HCT116 (cell line): Measurements from ENCODE around the gene PCDH15. TPM values are rescaled to one million over a fixed set of nuclear protein-coding genes. Genes with fewer than 3 reads are reported as not detected.

Experiments used
- ATAC-seq: fragments of 200-7000 bp; cut with Tn5 transposase; 2 replicates; pipeline ENCODE4 v1.9.1; 2020; ENCODE audit warnings: mild to moderate bottlenecking, moderate library complexity
- BruUV-seq: library from RNA; stranded (reverse); fragments of 400-500 nt; replicated peaks from 2 replicates; lab custom pipeline; 2021; lab: Mats Ljungman, UMichigan
- CTCF ChIA-PET: fragments of 300-600 bp; sonication (Branson Sonifier 250); formaldehyde crosslinking; loops from one replicate; lab custom pipeline; 2021; ENCODE audit warnings: antibody characterized with exemption; lab: Charles Lee
- POLR2A ChIA-PET: fragments of 300-600, 350-600 bp; sonication (Branson Sonifier 250); formaldehyde crosslinking; loops from one replicate; lab custom pipeline; 2021; ENCODE audit warnings: antibody characterized with exemption; lab: Charles Lee
- RAD21 ChIA-PET, 2 experiments: fragments of 300-600 bp; sonication (Branson Sonifier 250); formaldehyde crosslinking; loops; one replicate each; lab custom pipeline; 2023; ENCODE audit warnings: low total read pairs in 2 of 2; ENCODE audit not compliant: uncharacterized antibody in 2 of 2, unreplicated experiment in 2 of 2, low non-redundant PET in 1 of 2; lab: Charles Lee
- DNase-seq: peaks from one replicate; pipeline ENCODE4 v3.0.0-alpha.2; 2010; ENCODE audit warnings: low read depth, low spot score
- H2AFZ ChIP-seq: fragments of 200-600 bp; shearing (Covaris generic), sonication (generic); 2 replicates; pipeline ENCODE4 v1.6.1; 2017; ENCODE audit warnings: low read depth, mixed run types, mixed read lengths, antibody characterized with exemption, low read length; ENCODE audit not compliant: poor library complexity, severe bottlenecking
- H3K27ac ChIP-seq: 2 replicates; pipeline ENCODE4 v1.5.1; 2012; ENCODE audit warnings: low read depth, low read length
- H3K27me3 ChIP-seq: fragments of 200-600 bp; sonication (generic); 2 replicates; pipeline ENCODE4 v1.6.1; 2016; ENCODE audit warnings: mixed run types, low read length, mixed read lengths; ENCODE audit not compliant: insufficient read depth
- H3K36me3 ChIP-seq, 2 experiments: fragments of 200-500 bp in 1 of 2; fragments of 200-600 bp in 1 of 2; sonication (Bioruptor generic) in 1 of 2; sonication (generic) in 1 of 2; 2 replicates each; pipeline versions ENCODE4 v1.5.1 to v1.6.1; 2014 to 2016; ENCODE audit warnings: low read length in 2 of 2, inconsistent platforms in 1 of 2, mixed read lengths in 1 of 2, mixed run types in 1 of 2; ENCODE audit not compliant: insufficient read depth in 2 of 2, control insufficient read depth in 1 of 2
- H3K4me1 ChIP-seq, 2 experiments: fragments of 200-600 bp in 1 of 2; sonication (generic) in 1 of 2; 2 replicates each; pipeline versions ENCODE4 v1.5.1 to v1.6.1; 2012 to 2017; ENCODE audit warnings: low read length in 2 of 2, inconsistent platforms in 1 of 2, mild to moderate bottlenecking in 1 of 2, mixed read lengths in 1 of 2, mixed run types in 1 of 2, moderate library complexity in 1 of 2; ENCODE audit not compliant: insufficient read depth in 2 of 2, control insufficient read depth in 1 of 2
- H3K4me2 ChIP-seq: fragments of 200-600 bp; sonication (generic); 2 replicates; pipeline ENCODE4 v1.6.1; 2017; ENCODE audit warnings: mixed run types, low read length, mixed read lengths
- H3K4me3 ChIP-seq, 2 experiments: fragments of 200-600 bp in 1 of 2; sonication (generic) in 1 of 2; replicated peaks in 1 of 2; 2 replicates each; pipeline ENCODE4 v1.5.1; 2011 to 2016; ENCODE audit warnings: low read length in 2 of 2, control low read depth in 1 of 2, low read depth in 1 of 2, mild to moderate bottlenecking in 1 of 2, mixed read lengths in 1 of 2, mixed run types in 1 of 2
- H3K79me2 ChIP-seq: fragments of 200-600 bp; sonication (generic); 2 replicates; pipeline ENCODE4 v1.6.1; 2017; ENCODE audit warnings: mild to moderate bottlenecking, mixed run types, low read length, moderate library complexity, mixed read lengths; ENCODE audit not compliant: insufficient read depth
- H3K9ac ChIP-seq: fragments of 200-600 bp; sonication (generic); 2 replicates; pipeline ENCODE4 v1.6.1; 2016; ENCODE audit warnings: low read length, mixed read lengths
- H3K9me2 ChIP-seq: fragments of 200-600 bp; sonication (generic), shearing (Covaris generic); 2 replicates; pipeline ENCODE4 v1.6.1; 2017; ENCODE audit warnings: mixed run types, mild to moderate bottlenecking, moderate library complexity; ENCODE audit not compliant: insufficient read depth
- H3K9me3 ChIP-seq, 2 experiments: fragments of 200-500 bp in 1 of 2; fragments of 200-600 bp in 1 of 2; sonication (Bioruptor generic) in 1 of 2; sonication (generic) in 1 of 2; 2 replicates each; pipeline ENCODE4 v1.6.1; 2014 to 2017; ENCODE audit warnings: low read length in 2 of 2, mixed read lengths in 2 of 2, inconsistent platforms in 1 of 2, low read depth in 1 of 2, mild to moderate bottlenecking in 1 of 2, mixed run types in 1 of 2, moderate library complexity in 1 of 2; ENCODE audit not compliant: control insufficient read depth in 1 of 2, insufficient read depth in 1 of 2
- H4K20me1 ChIP-seq: fragments of 200-600 bp; sonication (generic), shearing (Covaris generic); 2 replicates; pipeline ENCODE4 v1.6.1; 2017; ENCODE audit warnings: mixed run types, mild to moderate bottlenecking, moderate library complexity; ENCODE audit not compliant: insufficient read depth
- CBX3 ChIP-seq: IDR thresholded peaks from 2 replicates; pipeline ENCODE4 v1.6.1; 2012; ENCODE audit warnings: low read depth
- CEBPB ChIP-seq: IDR thresholded peaks from 2 replicates; pipeline ENCODE4 v1.6.1; 2012; ENCODE audit warnings: low read depth
- FOSL1 ChIP-seq: IDR thresholded peaks from 2 replicates; pipeline ENCODE4 v1.6.1; 2012; ENCODE audit warnings: low read depth
- MAX ChIP-seq: IDR thresholded peaks from 2 replicates; pipeline ENCODE4 v1.6.1; 2012
- POLR2A ChIP-seq: IDR thresholded peaks from 2 replicates; pipeline ENCODE4 v1.7.0; 2011; ENCODE audit warnings: borderline replicate concordance; ENCODE audit not compliant: insufficient read depth, insufficient read length; ENCODE audit errors: extremely low read depth
- SRF ChIP-seq: IDR thresholded peaks from 2 replicates; pipeline ENCODE4 v1.6.1; 2012; ENCODE audit warnings: low read depth
- intact Hi-C: fragments of 100-400 bp; cut with micrococcal nuclease; formaldehyde crosslinking; loops from 2 replicates; pipeline ENCODE4 v1.10.0; 2022
- total RNA-seq: library from RNA; stranded (reverse); gene quantifications from one replicate; pipeline ENCODE4 v1.2.1, GENCODE V29; 2021; ENCODE audit not compliant: unreplicated experiment

The PCDH15 gene
- total RNA-seq, 1 experiment from 2014 or later: not detected

DNA sequence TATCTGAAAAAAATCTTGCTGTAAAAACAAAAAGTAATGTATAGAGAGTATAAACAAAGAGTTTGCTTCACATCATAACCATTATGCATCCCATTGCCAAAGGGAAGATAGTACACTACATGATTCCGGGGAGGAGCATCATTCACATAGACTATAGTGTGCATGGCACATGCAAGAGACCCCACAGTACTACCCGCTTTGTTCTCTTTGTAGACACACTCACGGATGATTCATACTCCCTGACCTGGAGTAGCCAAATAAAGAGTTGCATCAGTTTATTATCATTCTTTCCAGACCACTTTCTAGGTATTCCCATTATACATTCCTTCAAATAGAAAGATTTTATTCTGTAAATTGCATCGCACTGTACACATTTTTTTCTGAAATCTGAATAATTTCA, 356.9 kb downstream of the PCDH15 start:
- Histone ChIP-seq H2AFZ (no peak overlapping the region), H3K4me1 (no peaks in the 10 kb centered on the region), H3K36me3 (no peaks in the 10 kb centered on the region), H3K4me2 (no peak overlapping the region), H3K4me3 (no peak overlapping the region), H4K20me1 (no peaks in the 10 kb centered on the region), H3K79me2 (no peaks in the 10 kb centered on the region), H3K27me3 (no peaks in the 10 kb centered on the region), H3K9me3 (peaks cover 3 to 9% of the 10 kb centered on the region in 2 experiments; a peak in 2 of 4 replicates), H3K9me2 (no peaks in the 10 kb centered on the region), H3K27ac (no peak overlapping the region), H3K9ac (no peak overlapping the region)
- ChIA-PET RAD21 (no interaction called here), CTCF (no interaction called here), POLR2A (no interaction called here)
- intact Hi-C loops: no loop called here
- no peak for DNase-seq
- TF ChIP-seq CEBPB (no peak), FOSL1 (no peak), SRF (no peak), POLR2A (no peak), CBX3 (no peak)
- ATAC-seq: no peak
- no TSS peak for BruUV-seq

- H3K9ac ChIP-seq: no peak overlapping the region
- no peaks in the 10 kb centered on the region for H3K36me3 ChIP-seq
- BruUV-seq: no TSS peak
- no peak overlapping the region for H3K4me3 ChIP-seq
- ChIA-PET CTCF (no interaction called here), POLR2A (no interaction called here), RAD21 (no interaction called here)
- H3K27me3 ChIP-seq: no peaks in the 10 kb centered on the region
- H3K27ac ChIP-seq: no peak overlapping the region
- H3K4me2 ChIP-seq: no peak overlapping the region
- H3K4me1 ChIP-seq: no peaks in the 10 kb centered on the region
- no peak for TF ChIP-seq MAX
- ATAC-seq: no peak
- intact Hi-C loops: no loop called here
- H3K9me2 ChIP-seq: no peaks in the 10 kb centered on the region
- H2AFZ ChIP-seq: no peak overlapping the region
- H4K20me1 ChIP-seq: no peaks in the 10 kb centered on the region
- DNase-seq: no peak
- peaks cover 3 to 5% of the 10 kb centered on the region in 2 experiments; a peak in 2 of 4 replicates for H3K9me3 ChIP-seq
- H3K79me2 ChIP-seq: no peaks in the 10 kb centered on the region
Measured at GRCh38 chr10:54441275-54441674, 359.8 kb downstream of the PCDH15 start.
